Activated naive CD8-positive, alpha-beta T cell treated with anti-CD3 and anti-CD28 coated beads, Interleukin-2, amount 10 ng/mL, durations not matched to agents 7 days and 5 days (primary cell): ENCODE results near the gene ZFP91. TPM values are rescaled to one million over a fixed set of nuclear protein-coding genes. Genes with fewer than 3 reads are reported as not detected.

Experiments used
- ATAC-seq: fragments of 150-1000 bp; cut with Tn5 transposase; one replicate; pipeline ENCODE4 v1.10.0; 2021; ENCODE audit warnings: low read depth, moderate library complexity
- POLR2A ChIA-PET: fragments of 350-600 bp; sonication (Branson Sonifier 250); formaldehyde crosslinking; loops from one replicate; lab custom pipeline; 2021; ENCODE audit warnings: antibody characterized with exemption; lab: Charles Lee
- DNase-seq: peaks from one replicate; pipeline ENCODE4 v3.0.0; 2021
- H3K27ac Mint-ChIP-seq: one replicate; pipeline ENCODE4 v1.8.0; 2022; ENCODE audit warnings: mild to moderate bottlenecking, mixed read lengths
- H3K27me3 Mint-ChIP-seq: one replicate; pipeline ENCODE4 v1.8.0; 2022; ENCODE audit warnings: mild to moderate bottlenecking, moderate library complexity, mixed read lengths
- H3K36me3 Mint-ChIP-seq: one replicate; pipeline ENCODE4 v1.8.0; 2021; ENCODE audit warnings: mild to moderate bottlenecking, mixed read lengths
- H3K4me1 Mint-ChIP-seq: one replicate; pipeline ENCODE4 v1.8.0; 2021; ENCODE audit warnings: mixed read lengths
- H3K4me3 Mint-ChIP-seq: one replicate; pipeline ENCODE4 v1.8.0; 2022; ENCODE audit warnings: mild to moderate bottlenecking, moderate library complexity, mixed read lengths
- H3K9me3 Mint-ChIP-seq: one replicate; pipeline ENCODE4 v1.8.0; 2021; ENCODE audit warnings: mixed read lengths
- total RNA-seq, 2 experiments: library from RNA; stranded (reverse); gene quantifications; one replicate each; pipeline ENCODE4 v1.2.3, GENCODE V29; 2021

The ZFP91 gene
- total RNA-seq, 2 experiments from 2014 or later = 52.8 to 54.2 TPM

GRCh38 chr11:58596621-58597020 lies 17.8 kb downstream of the ZFP91 start:
- no peak for DNase-seq
- H3K4me3 Mint-ChIP-seq = peak overlapping the region; percentile 3
- H3K27ac Mint-ChIP-seq = peak overlapping the region; percentile 52
- POLR2A ChIA-PET = no interaction called here
- H3K4me1 Mint-ChIP-seq = peaks cover 45% of the 10 kb centered on the region
- no peaks in the 10 kb centered on the region for H3K27me3 Mint-ChIP-seq
- H3K9me3 Mint-ChIP-seq = no peaks in the 10 kb centered on the region
- peaks cover 42% of the 10 kb centered on the region for H3K36me3 Mint-ChIP-seq
- ATAC-seq = no peak

GRCh38 chr11:58597486-58598144 lies 18.8 kb downstream of the ZFP91 start:
- Mint-ChIP-seq H3K36me3 (peaks cover 42% of the 10 kb centered on the region), H3K27ac (peak overlapping the region; percentile 19), H3K4me1 (peaks cover 42% of the 10 kb centered on the region), H3K4me3 (peak overlapping the region; percentile 25), H3K9me3 (no peaks in the 10 kb centered on the region), H3K27me3 (no peaks in the 10 kb centered on the region)
- DNase-seq (no peak), ATAC-seq (no peak)
- POLR2A ChIA-PET = no interaction called here

- no peak overlapping the region for H3K27ac Mint-ChIP-seq
- no peaks in the 10 kb centered on the region for H3K9me3 Mint-ChIP-seq
- H3K4me1 Mint-ChIP-seq = peaks cover 49% of the 10 kb centered on the region
- peaks cover 52% of the 10 kb centered on the region for H3K36me3 Mint-ChIP-seq
- POLR2A ChIA-PET = no interaction called here
- DNase-seq (no peak), ATAC-seq (no peak)
- H3K4me3 Mint-ChIP-seq = no peak overlapping the region
- no peaks in the 10 kb centered on the region for H3K27me3 Mint-ChIP-seq
These were observed 21.6 kb downstream of the ZFP91 start for GRCh38 chr11:58600510-58600909.

- Mint-ChIP-seq H3K27ac (no peak overlapping the region), H3K36me3 (peaks cover 41% of the 10 kb centered on the region), H3K9me3 (no peaks in the 10 kb centered on the region), H3K4me3 (no peak overlapping the region), H3K4me1 (peaks cover 28% of the 10 kb centered on the region), H3K27me3 (no peaks in the 10 kb centered on the region)
- DNase-seq (no peak), ATAC-seq (no peak)
- POLR2A ChIA-PET = no interaction called here
These were observed 28.3 kb downstream of the ZFP91 start for GRCh38 chr11:58606930-58607714.

GRCh38 chr11:58608331-58608730 lies 29.5 kb downstream of the ZFP91 start:
- no peak overlapping the region for H3K27ac Mint-ChIP-seq
- ATAC-seq (no peak), DNase-seq (no peak)
- H3K36me3 Mint-ChIP-seq = peaks cover 37% of the 10 kb centered on the region
- no peaks in the 10 kb centered on the region for H3K9me3 Mint-ChIP-seq
- no peak overlapping the region for H3K4me3 Mint-ChIP-seq
- H3K4me1 Mint-ChIP-seq = peaks cover 25% of the 10 kb centered on the region
- POLR2A ChIA-PET = no interaction called here
- no peaks in the 10 kb centered on the region for H3K27me3 Mint-ChIP-seq

GRCh38 chr11:58609723-58610122 lies 30.9 kb downstream of the ZFP91 start:
- DNase-seq = no peak
- Mint-ChIP-seq H3K27ac (no peak overlapping the region), H3K9me3 (no peaks in the 10 kb centered on the region), H3K27me3 (no peaks in the 10 kb centered on the region), H3K4me3 (no peak overlapping the region), H3K36me3 (peaks cover 36% of the 10 kb centered on the region), H3K4me1 (peaks cover 20% of the 10 kb centered on the region)
- no peak for ATAC-seq
- POLR2A ChIA-PET = no interaction called here

GRCh38 chr11:58613228-58613627 lies 34.4 kb downstream of the ZFP91 start:
- H3K36me3 Mint-ChIP-seq = peaks cover 39% of the 10 kb centered on the region
- H3K27ac Mint-ChIP-seq = no peak overlapping the region
- H3K27me3 Mint-ChIP-seq = no peaks in the 10 kb centered on the region
- H3K9me3 Mint-ChIP-seq = no peaks in the 10 kb centered on the region
- no peaks in the 10 kb centered on the region for H3K4me1 Mint-ChIP-seq
- DNase-seq = no peak
- POLR2A ChIA-PET = no interaction called here
- ATAC-seq = no peak
- H3K4me3 Mint-ChIP-seq = no peak overlapping the region

- no peak overlapping the region for H3K27ac Mint-ChIP-seq
- DNase-seq (no peak), ATAC-seq (no peak)
- H3K9me3 Mint-ChIP-seq = no peaks in the 10 kb centered on the region
- H3K36me3 Mint-ChIP-seq = peaks cover 55% of the 10 kb centered on the region
- H3K4me1 Mint-ChIP-seq = peaks cover 3% of the 10 kb centered on the region
- H3K27me3 Mint-ChIP-seq = no peaks in the 10 kb centered on the region
- H3K4me3 Mint-ChIP-seq = no peak overlapping the region
- POLR2A ChIA-PET = no interaction called here
These were observed 36.7 kb downstream of the ZFP91 start for GRCh38 chr11:58615559-58615958.

GRCh38 chr11:58616594-58616993 lies 37.7 kb downstream of the ZFP91 start:
- POLR2A ChIA-PET = no interaction called here
- Mint-ChIP-seq H3K4me1 (peaks cover 3% of the 10 kb centered on the region), H3K27me3 (no peaks in the 10 kb centered on the region), H3K4me3 (no peak overlapping the region), H3K36me3 (peaks cover 48% of the 10 kb centered on the region), H3K9me3 (no peaks in the 10 kb centered on the region), H3K27ac (no peak overlapping the region)
- no peak for DNase-seq
- ATAC-seq = no peak

- Mint-ChIP-seq H3K27ac (no peak overlapping the region), H3K4me1 (peaks cover 8% of the 10 kb centered on the region), H3K9me3 (no peaks in the 10 kb centered on the region), H3K27me3 (no peaks in the 10 kb centered on the region), H3K4me3 (no peak overlapping the region), H3K36me3 (peaks cover 49% of the 10 kb centered on the region)
- ATAC-seq (no peak), DNase-seq (no peak)
- POLR2A ChIA-PET = no interaction called here
These were observed 39.2 kb downstream of the ZFP91 start for GRCh38 chr11:58617976-58618557.

GRCh38 chr11:58621586-58622262 lies 42.9 kb downstream of the ZFP91 start:
- no peaks in the 10 kb centered on the region for H3K27me3 Mint-ChIP-seq
- H3K4me1 Mint-ChIP-seq = peaks cover 8% of the 10 kb centered on the region
- POLR2A ChIA-PET = interaction anchor here (0.9 kb wide), 1 partner anchor 484 kb away, joined by 3 read pairs; no protein-coding TSS in a partner anchor
- H3K36me3 Mint-ChIP-seq = peaks cover 49% of the 10 kb centered on the region
- no peak overlapping the region for H3K27ac Mint-ChIP-seq
- ATAC-seq (no peak), DNase-seq (no peak)
- no peaks in the 10 kb centered on the region for H3K9me3 Mint-ChIP-seq
- no peak overlapping the region for H3K4me3 Mint-ChIP-seq

GRCh38 chr11:58622344-58622743 lies 43.5 kb downstream of the ZFP91 start, which contains the start of gene CNTF:
TSS of gene CNTF (plus strand) at chr11:58622665. CDS start at chr11:58622753, 88 bp downstream.
- Mint-ChIP-seq H3K36me3 (peaks cover 46% of the 10 kb centered on the region), H3K4me1 (peaks cover 8% of the 10 kb centered on the region), H3K27me3 (no peaks in the 10 kb centered on the region), H3K9me3 (no peaks in the 10 kb centered on the region), H3K27ac (peak within 1 kb of the TSS; percentile 26), H3K4me3 (no peak within 1 kb of the TSS)
- DNase-seq = no peak
- ATAC-seq = no peak
- POLR2A ChIA-PET = no interaction called here

GRCh38 chr11:58625086-58625485 lies 46.2 kb downstream of the ZFP91 start:
- POLR2A ChIA-PET = no interaction called here
- ATAC-seq (no peak), DNase-seq (no peak)
- Mint-ChIP-seq H3K4me1 (peaks cover 12% of the 10 kb centered on the region), H3K36me3 (peaks cover 29% of the 10 kb centered on the region), H3K4me3 (no peak overlapping the region), H3K9me3 (no peaks in the 10 kb centered on the region), H3K27ac (no peak overlapping the region), H3K27me3 (no peaks in the 10 kb centered on the region)
